ENCODE measurements around the gene LYRM4.

Gene LYRM4

GRCh38 chr6:5270093-5270680, 9.4 kb upstream of the LYRM4 start:
- Mint-ChIP-seq H3K9me3 (no peaks in the 10 kb centered on the region), H3K27ac (no peak overlapping the region), H3K36me3 (ENCODE audit: low read depth) (peaks cover 38% of the 10 kb centered on the region), H3K27me3 (no peaks in the 10 kb centered on the region), H3K4me1 (ENCODE audit: low read depth) (peaks cover 23% of the 10 kb centered on the region), H3K4me3 (no peak overlapping the region)

- Mint-ChIP-seq H3K36me3 (ENCODE audit: low read depth) (peaks cover 27% of the 10 kb centered on the region), H3K27me3 (no peaks in the 10 kb centered on the region), H3K4me3 (no peak overlapping the region), H3K27ac (no peak overlapping the region), H3K4me1 (ENCODE audit: low read depth) (peaks cover 24% of the 10 kb centered on the region), H3K9me3 (no peaks in the 10 kb centered on the region)
These were observed 5.7 kb upstream of the LYRM4 start for GRCh38 chr6:5266423-5266822.

GRCh38 chr6:5261545-5262109, 877 bp upstream of the LYRM4 start:
- Mint-ChIP-seq H3K4me3 (peak overlapping the region; percentile 99), H3K27ac (peak overlapping the region; percentile 100), H3K9me3 (no peaks in the 10 kb centered on the region), H3K4me1 (ENCODE audit: low read depth) (peaks cover 47% of the 10 kb centered on the region), H3K27me3 (no peaks in the 10 kb centered on the region), H3K36me3 (ENCODE audit: low read depth) (peaks cover 23% of the 10 kb centered on the region)

GRCh38 chr6:5260111-5260620, 584 bp downstream of the LYRM4 start:
- Mint-ChIP-seq H3K36me3 (ENCODE audit: low read depth) (peaks cover 20% of the 10 kb centered on the region), H3K9me3 (no peaks in the 10 kb centered on the region), H3K4me1 (ENCODE audit: low read depth) (peaks cover 39% of the 10 kb centered on the region), H3K27ac (peak overlapping the region; percentile 97), H3K27me3 (no peaks in the 10 kb centered on the region), H3K4me3 (peak overlapping the region; percentile 99)

GRCh38 chr6:5259428-5259827, 1.3 kb downstream of the LYRM4 start:
- H3K4me3 Mint-ChIP-seq: peak overlapping the region; percentile 99
- H3K27ac Mint-ChIP-seq: peak overlapping the region; percentile 97
- no peaks in the 10 kb centered on the region for H3K9me3 Mint-ChIP-seq
- H3K36me3 Mint-ChIP-seq (ENCODE audit: low read depth): peaks cover 27% of the 10 kb centered on the region
- no peaks in the 10 kb centered on the region for H3K27me3 Mint-ChIP-seq
- peaks cover 35% of the 10 kb centered on the region for H3K4me1 Mint-ChIP-seq (ENCODE audit: low read depth)

GRCh38 chr6:5257400-5257799, 3.4 kb downstream of the LYRM4 start:
- Mint-ChIP-seq H3K9me3 (no peaks in the 10 kb centered on the region), H3K36me3 (ENCODE audit: low read depth) (peaks cover 44% of the 10 kb centered on the region), H3K27ac (no peak overlapping the region), H3K27me3 (no peaks in the 10 kb centered on the region), H3K4me3 (no peak overlapping the region), H3K4me1 (ENCODE audit: low read depth) (peaks cover 30% of the 10 kb centered on the region)

GRCh38 chr6:5256952-5257351, 3.8 kb downstream of the LYRM4 start:
- no peak overlapping the region for H3K4me3 Mint-ChIP-seq
- no peak overlapping the region for H3K27ac Mint-ChIP-seq

GRCh38 chr6:5250911-5251310, 9.8 kb downstream of the LYRM4 start:
- Mint-ChIP-seq H3K9me3 (peaks cover 4% of the 10 kb centered on the region), H3K36me3 (ENCODE audit: low read depth) (peaks cover 60% of the 10 kb centered on the region), H3K27me3 (no peaks in the 10 kb centered on the region), H3K27ac (no peak overlapping the region), H3K4me3 (no peak overlapping the region), H3K4me1 (ENCODE audit: low read depth) (peaks cover 7% of the 10 kb centered on the region)

More at GRCh38 chr6:5256952-5257351, 3.8 kb downstream of the LYRM4 start:
- H3K27me3 Mint-ChIP-seq: no peaks in the 10 kb centered on the region
- H3K4me1 Mint-ChIP-seq (ENCODE audit: low read depth): peaks cover 29% of the 10 kb centered on the region
- no peaks in the 10 kb centered on the region for H3K9me3 Mint-ChIP-seq
- H3K36me3 Mint-ChIP-seq (ENCODE audit: low read depth): peaks cover 49% of the 10 kb centered on the region

- H3K4me3 Mint-ChIP-seq: no peak overlapping the region
- no peak overlapping the region for H3K27ac Mint-ChIP-seq
- peaks cover 4% of the 10 kb centered on the region for H3K9me3 Mint-ChIP-seq
- H3K27me3 Mint-ChIP-seq: no peaks in the 10 kb centered on the region
- peaks cover 7% of the 10 kb centered on the region for H3K4me1 Mint-ChIP-seq (ENCODE audit: low read depth)
- H3K36me3 Mint-ChIP-seq (ENCODE audit: low read depth): peaks cover 64% of the 10 kb centered on the region
These were observed 10.3 kb downstream of the LYRM4 start for GRCh38 chr6:5250451-5250850.

GRCh38 chr6:5249451-5250122, 11.2 kb downstream of the LYRM4 start:
- Mint-ChIP-seq H3K4me3 (no peak overlapping the region), H3K9me3 (peaks cover 4% of the 10 kb centered on the region), H3K27ac (no peak overlapping the region), H3K4me1 (ENCODE audit: low read depth) (peaks cover 7% of the 10 kb centered on the region), H3K27me3 (no peaks in the 10 kb centered on the region), H3K36me3 (ENCODE audit: low read depth) (peaks cover 64% of the 10 kb centered on the region)

GRCh38 chr6:5248302-5249098, 12.2 kb downstream of the LYRM4 start:
- Mint-ChIP-seq H3K36me3 (ENCODE audit: low read depth) (peaks cover 57% of the 10 kb centered on the region), H3K27ac (no peak overlapping the region), H3K9me3 (peaks cover 4% of the 10 kb centered on the region), H3K27me3 (no peaks in the 10 kb centered on the region), H3K4me3 (no peak overlapping the region), H3K4me1 (ENCODE audit: low read depth) (peaks cover 7% of the 10 kb centered on the region)

GRCh38 chr6:5247201-5247600, 13.5 kb downstream of the LYRM4 start:
- peaks cover 46% of the 10 kb centered on the region for H3K36me3 Mint-ChIP-seq (ENCODE audit: low read depth)
- H3K27ac Mint-ChIP-seq: no peak overlapping the region
- H3K4me3 Mint-ChIP-seq: no peak overlapping the region
- H3K4me1 Mint-ChIP-seq (ENCODE audit: low read depth): peaks cover 7% of the 10 kb centered on the region
- H3K9me3 Mint-ChIP-seq: peaks cover 4% of the 10 kb centered on the region
- H3K27me3 Mint-ChIP-seq: no peaks in the 10 kb centered on the region

- Mint-ChIP-seq H3K36me3 (ENCODE audit: low read depth) (peaks cover 39% of the 10 kb centered on the region), H3K4me1 (ENCODE audit: low read depth) (peaks cover 7% of the 10 kb centered on the region), H3K27ac (no peak overlapping the region), H3K4me3 (no peak overlapping the region), H3K27me3 (no peaks in the 10 kb centered on the region), H3K9me3 (peaks cover 4% of the 10 kb centered on the region)
These were observed 14.3 kb downstream of the LYRM4 start for GRCh38 chr6:5246141-5247097.

- no peaks in the 10 kb centered on the region for H3K27me3 Mint-ChIP-seq
- H3K27ac Mint-ChIP-seq: no peak overlapping the region
- no peak overlapping the region for H3K4me3 Mint-ChIP-seq
- peaks cover 31% of the 10 kb centered on the region for H3K36me3 Mint-ChIP-seq (ENCODE audit: low read depth)
- no peaks in the 10 kb centered on the region for H3K4me1 Mint-ChIP-seq (ENCODE audit: low read depth)
- H3K9me3 Mint-ChIP-seq: no peaks in the 10 kb centered on the region
These were observed 17.7 kb downstream of the LYRM4 start for GRCh38 chr6:5243069-5243468.

All from stimulated activated naive CD8-positive, alpha-beta T cell treated with anti-CD3 and anti-CD28 coated beads, Interleukin-15, Interleukin-2, amounts not matched to agents 100 ng/mL and 50 ng/mL, for 24 hours (primary cell).